ENCODE results near the gene ZNF408.
A peak's percentile ranks its signal among the peaks of the same experiment; 100 is the strongest.
"Not testable (repeated sequence)": the region's sequence is repeated elsewhere in the genome, so short reads cannot be mapped to it uniquely, and the experiment has no call there.

Gene ZNF408

GRCh38 chr11:46700241-46701077 is at the start of gene ZNF408, which contains the start of gene ARHGAP1:
Gene ZNF408, plus strand, starts transcription at chr11:46701031. Its CDS starts 17 bp downstream, at chr11:46701048.
Gene ARHGAP1, minus strand, starts transcription at chr11:46700619. Its CDS starts 4,512 bp downstream, at chr11:46696107.
- peak; percentile 100 for DNase-seq

DNA sequence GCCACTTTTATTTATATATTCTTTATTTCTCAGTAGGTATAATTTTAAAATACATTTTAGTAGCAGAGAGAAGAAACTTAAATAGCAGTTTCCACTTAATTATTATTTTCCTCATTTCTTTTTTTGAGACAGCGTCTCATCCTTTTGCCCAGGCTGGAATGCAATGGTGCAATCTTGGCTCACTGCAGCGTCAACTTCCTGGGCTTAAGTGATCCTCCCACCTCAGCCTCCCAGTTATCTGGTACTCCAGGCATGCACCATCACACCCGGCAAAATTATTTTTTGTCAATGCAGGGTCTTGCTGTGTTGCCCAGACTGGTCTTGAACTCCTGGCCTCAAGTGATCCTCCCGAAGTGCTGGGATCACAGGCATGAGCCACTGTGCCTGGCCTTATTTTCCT is 45.2 kb upstream of the ZNF408 start:
- no peak for DNase-seq

GRCh38 chr11:46657186-46657585 is 43.6 kb upstream of the ZNF408 start:
- DNase-seq = no peak

- DNase-seq = no peak
Observed at GRCh38 chr11:46658259-46658658, 42.6 kb upstream of the ZNF408 start.

GRCh38 chr11:46659908-46660307 is 40.9 kb upstream of the ZNF408 start:
- no peak for DNase-seq

DNA sequence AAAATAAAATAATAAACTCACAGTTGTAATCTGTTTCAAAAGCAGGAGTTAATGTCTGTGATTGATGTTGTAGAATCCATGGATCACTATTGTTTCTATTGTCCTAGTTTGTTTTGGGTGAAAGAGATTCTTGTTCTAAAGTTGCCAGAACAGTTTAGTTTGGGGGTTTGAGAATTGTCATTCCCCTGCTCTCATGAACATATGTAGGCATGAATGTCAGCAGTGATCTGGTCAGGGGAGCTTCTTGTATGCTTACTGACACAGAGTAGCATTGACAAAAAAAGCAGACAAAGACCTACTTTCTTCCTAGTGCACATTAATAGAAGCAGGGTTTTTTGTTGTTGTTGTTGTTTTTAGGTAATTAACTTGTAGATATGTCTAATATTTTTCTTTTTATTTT is 39.0 kb upstream of the ZNF408 start:
- DNase-seq = no peak

GRCh38 chr11:46662366-46662765 is 38.5 kb upstream of the ZNF408 start:
- no peak for DNase-seq

DNA sequence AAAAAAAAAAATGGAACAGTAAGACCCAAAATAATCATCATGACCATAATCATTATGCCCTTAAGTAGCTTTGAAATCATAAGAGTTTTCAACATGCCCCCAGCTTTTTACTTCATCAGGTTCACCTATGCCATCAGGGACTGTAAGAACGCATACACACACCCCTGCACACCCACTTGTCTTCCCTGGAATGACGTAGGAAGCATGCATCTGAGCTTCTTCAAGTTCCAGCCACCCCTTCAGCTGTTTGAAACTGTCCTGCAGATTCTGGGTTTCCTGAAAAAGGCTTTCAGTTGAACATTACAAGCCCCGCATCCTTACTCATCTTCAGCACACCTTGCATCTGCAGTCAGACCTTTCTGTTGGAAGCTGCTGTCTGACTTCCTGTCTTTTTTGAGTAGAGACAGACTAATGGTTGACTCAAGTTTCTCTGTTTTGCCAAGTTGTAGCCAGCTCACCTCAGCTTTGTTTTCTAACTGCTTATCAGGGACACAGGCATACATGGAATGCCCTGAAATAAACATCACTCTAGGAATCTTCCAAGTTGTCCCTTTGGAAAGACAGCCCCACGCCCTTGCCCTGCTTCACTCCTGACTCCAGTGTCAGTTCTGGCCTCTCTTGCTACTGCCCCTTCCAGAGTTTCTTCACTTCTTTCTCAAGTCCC is 37.4 kb upstream of the ZNF408 start:
- DNase-seq = no peak

GRCh38 chr11:46664612-46665011 is 36.2 kb upstream of the ZNF408 start:
- DNase-seq = no peak

DNA sequence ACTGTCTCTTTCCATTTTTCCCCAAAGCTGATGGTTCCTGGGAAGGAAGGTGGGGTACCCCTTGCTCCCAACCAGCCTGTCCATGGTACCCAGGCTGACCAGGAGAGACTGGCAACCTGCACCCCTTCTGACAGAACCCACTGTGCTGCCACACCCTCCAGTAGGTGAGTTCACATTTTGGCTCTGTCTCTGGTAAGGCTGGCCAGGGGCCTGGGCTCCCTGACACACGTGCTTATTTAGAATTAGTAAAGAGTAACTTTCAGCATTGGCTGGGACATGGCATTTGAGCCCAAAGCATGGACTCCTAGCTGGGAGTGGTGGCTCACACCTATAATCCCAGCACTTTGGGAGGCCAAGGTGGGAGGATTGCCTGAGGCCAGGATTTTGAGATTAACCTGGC is 35.5 kb upstream of the ZNF408 start:
- DNase-seq = no peak

DNA sequence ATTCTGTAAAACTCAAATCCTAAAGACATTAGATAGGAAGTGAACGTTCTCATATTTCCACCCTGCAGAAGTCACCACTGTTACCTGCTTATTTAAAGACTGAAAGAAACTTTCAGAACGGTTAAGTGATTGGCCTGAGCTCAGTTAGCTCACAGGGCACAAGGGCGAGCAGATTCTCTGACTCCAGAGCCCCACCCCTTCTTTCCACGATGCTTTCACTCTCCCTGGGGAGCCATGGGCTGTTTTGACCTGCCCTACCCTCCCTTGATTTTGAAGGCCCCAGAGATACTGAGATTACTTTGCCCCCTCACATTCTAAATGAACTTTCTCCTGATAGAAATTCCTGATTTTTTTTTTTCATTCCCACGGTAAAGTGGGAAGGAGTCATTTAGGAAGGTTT is 34.3 kb upstream of the ZNF408 start:
- DNase-seq = no peak

DNA sequence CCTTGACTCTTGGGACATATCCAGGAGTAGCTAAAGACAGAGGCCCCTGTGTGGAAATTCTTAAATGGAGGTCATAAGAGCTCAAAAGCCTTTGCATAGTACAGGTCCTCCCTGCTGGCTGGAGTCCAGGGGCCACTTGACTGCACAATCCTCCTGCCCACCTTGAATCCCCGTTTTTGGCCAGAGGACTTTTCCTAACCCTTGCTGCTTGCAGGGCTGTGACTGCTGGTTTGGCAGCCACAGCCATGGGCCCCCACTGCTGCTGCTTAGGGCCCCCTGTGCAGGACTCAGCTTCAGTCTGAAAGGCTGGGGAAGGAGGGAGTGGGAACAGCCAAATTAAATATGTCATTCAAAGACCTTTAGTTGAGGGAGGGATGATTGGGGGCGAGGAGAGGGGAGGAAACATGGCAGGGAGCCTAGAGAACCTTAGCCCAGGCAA is 33.8 kb upstream of the ZNF408 start:
- no peak for DNase-seq

- no peak for DNase-seq
Observed at GRCh38 chr11:46668480-46669085, 32.2 kb upstream of the ZNF408 start.

DNA sequence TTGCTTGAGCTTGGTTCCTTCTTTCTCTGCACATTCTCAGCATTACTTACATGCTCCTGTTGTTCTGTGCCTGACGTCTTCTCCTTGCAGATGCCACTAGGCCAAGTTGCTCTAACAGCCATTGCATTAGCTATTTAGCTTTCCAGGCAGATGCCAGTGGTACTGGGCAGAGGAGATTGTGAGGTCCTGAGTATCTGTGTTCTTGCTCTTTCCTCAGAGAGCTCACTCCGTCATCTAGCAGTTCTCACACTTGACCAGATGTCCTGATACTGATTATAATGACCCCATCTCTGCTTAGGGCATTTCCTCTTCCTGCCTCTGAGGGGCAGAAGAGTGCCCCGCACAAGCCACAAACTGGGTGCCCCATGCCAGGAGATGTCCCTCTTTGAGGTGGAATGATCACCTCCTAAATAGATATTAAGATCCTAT is 31.1 kb upstream of the ZNF408 start:
- no peak for DNase-seq

GRCh38 chr11:46670521-46670920 is 30.3 kb upstream of the ZNF408 start:
- not testable (repeated sequence) for DNase-seq

DNA sequence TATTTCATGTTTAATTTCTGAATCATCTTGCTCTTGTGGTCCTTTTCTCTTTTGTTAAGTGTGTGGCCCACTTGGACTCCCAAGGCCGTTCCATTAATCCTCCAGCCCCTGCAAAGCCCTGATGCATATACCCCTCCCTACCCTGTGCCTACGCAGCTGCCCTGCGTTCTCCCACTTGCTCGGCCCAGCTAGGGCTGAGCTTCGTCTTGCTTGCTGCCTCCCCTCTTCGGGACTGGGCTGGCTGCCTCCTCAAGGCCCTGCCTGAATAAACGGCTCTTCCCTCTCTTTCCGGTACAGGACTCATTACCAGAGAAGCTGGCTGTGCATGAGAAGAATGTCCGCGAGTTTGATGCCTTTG is 28.9 kb upstream of the ZNF408 start:
- DNase-seq = no peak

DNA sequence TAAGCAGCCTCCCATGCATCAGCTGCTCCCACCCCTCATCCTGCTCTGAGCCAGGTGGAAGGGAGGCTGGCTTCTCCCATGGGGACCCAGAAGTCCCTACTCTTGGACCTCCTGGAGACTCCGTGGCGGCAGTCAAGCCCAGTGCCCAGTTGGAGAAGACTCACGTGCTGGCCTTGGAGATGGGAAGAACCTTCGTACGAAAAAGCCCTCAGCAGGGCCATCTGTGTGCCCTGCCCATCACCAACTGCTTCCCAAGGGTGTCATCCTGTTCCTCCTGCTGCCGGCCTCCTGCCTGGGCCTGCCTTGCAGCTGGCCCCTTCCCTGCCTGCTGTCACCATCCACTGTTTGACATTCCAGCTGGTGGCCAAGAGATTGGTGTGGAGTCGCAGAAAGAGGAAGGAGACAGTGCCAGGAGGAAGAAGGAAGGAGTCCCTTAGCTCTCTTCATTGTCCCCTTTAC is 28.4 kb upstream of the ZNF408 start:
- no peak for DNase-seq

DNA sequence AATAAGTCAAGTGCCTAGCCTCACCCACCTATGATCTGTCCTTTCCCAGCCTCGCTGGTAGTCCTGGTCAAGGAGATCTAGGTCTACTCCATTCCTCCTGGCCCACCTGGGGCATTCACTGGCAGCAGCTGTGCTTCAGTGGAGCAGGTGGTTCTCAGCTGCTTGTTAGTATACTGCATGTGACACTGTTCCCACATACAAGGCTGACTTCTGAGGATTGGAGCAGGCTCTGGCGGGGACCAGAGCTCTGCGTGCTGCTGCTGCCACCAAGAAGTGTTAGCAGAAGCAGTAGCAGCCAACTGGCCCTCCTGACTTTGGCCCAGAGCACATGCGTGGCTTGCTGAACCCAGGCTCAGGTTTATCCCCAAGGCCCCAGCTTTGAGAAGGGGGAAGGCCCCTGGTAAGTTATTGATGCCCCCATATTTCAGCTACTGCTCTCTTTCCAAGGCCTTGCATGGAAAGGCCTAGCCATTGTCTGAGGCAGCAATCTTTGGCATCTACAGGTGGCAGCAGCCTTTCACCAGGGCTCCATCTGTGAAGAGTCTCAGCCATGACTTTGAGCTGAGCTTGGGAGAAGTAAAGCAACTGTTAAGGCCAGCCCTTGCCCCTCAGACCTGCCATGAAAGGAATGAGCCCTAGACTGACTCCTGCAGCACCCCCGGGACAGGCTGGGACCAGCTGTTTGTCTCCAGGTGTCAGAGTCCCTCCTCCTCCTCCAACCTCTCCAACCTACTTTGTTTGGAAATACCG is 26.9 kb upstream of the ZNF408 start:
- DNase-seq = no peak

DNA sequence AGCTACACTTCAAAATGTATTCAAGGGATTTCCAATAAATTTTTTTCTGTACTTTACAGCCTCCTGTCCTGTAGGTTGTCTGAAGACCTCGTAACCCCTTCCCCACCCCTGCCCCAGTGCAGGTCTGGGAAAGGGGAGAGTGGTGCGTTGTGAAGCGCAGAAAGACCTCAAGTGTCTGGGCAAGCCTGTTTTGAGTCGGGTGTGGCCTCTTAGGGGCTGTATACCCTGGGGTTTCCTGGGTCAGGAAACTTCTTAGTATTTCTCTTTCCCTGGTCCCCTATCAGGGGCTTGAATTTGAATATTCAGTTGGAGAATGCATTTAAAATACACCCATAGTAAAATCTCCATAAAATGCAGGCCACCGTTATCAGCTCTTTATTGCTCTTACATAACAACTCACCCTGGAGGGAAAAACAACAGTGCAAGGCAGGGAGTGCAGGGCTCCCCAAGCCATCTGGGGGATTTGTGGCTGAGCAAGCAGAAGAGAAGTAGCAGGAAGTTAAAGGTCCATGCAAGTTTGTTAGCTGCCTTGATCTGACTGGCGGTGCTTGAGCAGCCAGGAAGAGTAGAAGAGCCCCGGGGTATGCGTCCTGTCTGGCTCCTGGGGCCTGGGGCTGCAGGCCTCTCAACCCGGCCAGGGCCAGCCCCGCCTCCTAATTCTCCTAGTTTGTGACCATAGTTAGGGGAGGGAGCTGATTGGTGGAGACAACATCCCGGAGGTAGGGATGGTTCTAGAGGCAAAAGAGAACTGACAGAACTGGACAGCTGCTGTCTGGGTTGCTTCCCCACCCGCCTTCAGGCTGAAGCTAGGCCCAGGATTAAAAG is 26.2 kb upstream of the ZNF408 start:
- no peak for DNase-seq

- peak; percentile 25 for DNase-seq
Observed at GRCh38 chr11:46675288-46675851, 25.5 kb upstream of the ZNF408 start.

- DNase-seq = no peak
Observed at GRCh38 chr11:46675949-46676348, 24.9 kb upstream of the ZNF408 start.

Measured in eye (tissue), 1 donor.